MCF 10A (cell line): ENCODE measurements around the gene CHST11. TPM values are rescaled to one million over a fixed set of nuclear protein-coding genes. Genes with fewer than 3 reads are reported as not detected.

Experiments used
- BruUV-seq: library from RNA; stranded (reverse); fragments of 400-500 nt; replicated peaks from 2 replicates; lab custom pipeline; 2021; lab: Mats Ljungman, UMichigan
- CTCF ChIA-PET: fragments of 300-600 bp; sonication (Branson Sonifier 250); formaldehyde crosslinking; extraction: SDS; loops from one replicate; lab custom pipeline; 2021; ENCODE audit warnings: antibody characterized with exemption, inconsistent platforms; lab: Yijun Ruan, JAX
- POLR2A ChIA-PET: fragments of 300-600, 350-650 bp; sonication (Branson Sonifier 250); formaldehyde crosslinking; extraction: SDS; loops from one replicate; lab custom pipeline; 2020; ENCODE audit warnings: antibody characterized with exemption, inconsistent platforms; lab: Yijun Ruan, JAX
- DNase-seq: peaks from one replicate; pipeline ENCODE4 v3.0.0-alpha.2; 2018; ENCODE audit not compliant: unreplicated experiment
- H3K27ac Mint-ChIP-seq: one replicate; pipeline ENCODE4 v1.8.0; 2022; ENCODE audit warnings: mild to moderate bottlenecking, low read depth, mixed read lengths; ENCODE audit not compliant: unreplicated experiment
- H3K27me3 Mint-ChIP-seq: one replicate; pipeline ENCODE4 v1.8.0; 2022; ENCODE audit warnings: mixed read lengths; ENCODE audit not compliant: insufficient read depth, unreplicated experiment
- H3K36me3 Mint-ChIP-seq: one replicate; pipeline ENCODE4 v1.8.0; 2022; ENCODE audit warnings: mild to moderate bottlenecking, moderate library complexity, mixed read lengths; ENCODE audit not compliant: insufficient read depth, unreplicated experiment
- H3K4me1 Mint-ChIP-seq: one replicate; pipeline ENCODE4 v1.8.0; 2022; ENCODE audit warnings: mixed read lengths; ENCODE audit not compliant: insufficient read depth, unreplicated experiment
- H3K4me3 Mint-ChIP-seq: one replicate; pipeline ENCODE4 v1.8.0; 2022; ENCODE audit warnings: mild to moderate bottlenecking, moderate library complexity, mixed read lengths; ENCODE audit not compliant: unreplicated experiment
- H3K9me3 Mint-ChIP-seq: one replicate; pipeline ENCODE4 v1.8.0; 2022; ENCODE audit warnings: mixed read lengths; ENCODE audit not compliant: unreplicated experiment
- intact Hi-C: fragments of 100-400 bp; cut with micrococcal nuclease; formaldehyde crosslinking; loops from 2 replicates; pipeline ENCODE4 v1.14.1; 2022
- total RNA-seq: library from RNA; stranded (reverse); gene quantifications from 2 replicates; pipeline ENCODE4 v1.2.3, GENCODE V29; 2022
- TF ChIP-seq, protein P1 (sequence below): fragments of 200-600 bp; IDR thresholded peaks from one replicate; pipeline ENCODE4 v1.8.0; 2022; ENCODE audit warnings: antibody characterized with exemption, mild to moderate bottlenecking; ENCODE audit not compliant: unreplicated experiment

CHST11 gene
- total RNA-seq, 1 experiment from 2014 or later = 5.3 TPM

DNA sequence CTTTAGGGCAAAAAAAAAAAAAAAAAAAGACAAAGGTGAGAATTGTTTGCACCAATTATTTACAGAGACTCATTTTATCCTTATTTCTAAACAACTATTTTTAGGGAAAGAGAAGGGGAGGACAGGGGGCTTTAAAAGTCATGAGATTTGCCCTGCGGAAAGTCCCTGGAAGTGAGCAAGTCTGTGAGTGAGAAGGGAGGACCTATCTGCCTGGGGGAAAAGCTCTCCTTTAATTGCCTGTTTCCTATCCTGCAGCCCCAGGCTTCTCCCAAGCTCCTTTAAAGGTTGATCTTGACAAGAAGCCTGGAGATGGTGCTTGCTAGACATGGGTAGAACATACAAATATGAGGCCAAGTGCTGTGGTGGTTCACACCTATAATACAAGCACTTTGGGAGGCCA is 8.3 kb upstream of the CHST11 start:
- POLR2A ChIA-PET = no interaction called here
- H3K36me3 Mint-ChIP-seq = no peaks in the 10 kb centered on the region
- H3K9me3 Mint-ChIP-seq = no peaks in the 10 kb centered on the region
- intact Hi-C loops = no loop called here
- H3K4me3 Mint-ChIP-seq = no peak overlapping the region
- no peaks in the 10 kb centered on the region for H3K4me1 Mint-ChIP-seq
- no TSS peak for BruUV-seq
- H3K27me3 Mint-ChIP-seq = no peaks in the 10 kb centered on the region
- H3K27ac Mint-ChIP-seq = no peak overlapping the region
- TF ChIP-seq, protein P1, sequence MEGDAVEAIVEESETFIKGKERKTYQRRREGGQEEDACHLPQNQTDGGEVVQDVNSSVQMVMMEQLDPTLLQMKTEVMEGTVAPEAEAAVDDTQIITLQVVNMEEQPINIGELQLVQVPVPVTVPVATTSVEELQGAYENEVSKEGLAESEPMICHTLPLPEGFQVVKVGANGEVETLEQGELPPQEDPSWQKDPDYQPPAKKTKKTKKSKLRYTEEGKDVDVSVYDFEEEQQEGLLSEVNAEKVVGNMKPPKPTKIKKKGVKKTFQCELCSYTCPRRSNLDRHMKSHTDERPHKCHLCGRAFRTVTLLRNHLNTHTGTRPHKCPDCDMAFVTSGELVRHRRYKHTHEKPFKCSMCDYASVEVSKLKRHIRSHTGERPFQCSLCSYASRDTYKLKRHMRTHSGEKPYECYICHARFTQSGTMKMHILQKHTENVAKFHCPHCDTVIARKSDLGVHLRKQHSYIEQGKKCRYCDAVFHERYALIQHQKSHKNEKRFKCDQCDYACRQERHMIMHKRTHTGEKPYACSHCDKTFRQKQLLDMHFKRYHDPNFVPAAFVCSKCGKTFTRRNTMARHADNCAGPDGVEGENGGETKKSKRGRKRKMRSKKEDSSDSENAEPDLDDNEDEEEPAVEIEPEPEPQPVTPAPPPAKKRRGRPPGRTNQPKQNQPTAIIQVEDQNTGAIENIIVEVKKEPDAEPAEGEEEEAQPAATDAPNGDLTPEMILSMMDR = no peak
- CTCF ChIA-PET = interaction anchor here (0.6 to 1.4 kb wide), 2 partner anchors 9 to 67 kb away, joined by 4 to 5 read pairs; no protein-coding TSS in a partner anchor
- no peak for DNase-seq

DNA sequence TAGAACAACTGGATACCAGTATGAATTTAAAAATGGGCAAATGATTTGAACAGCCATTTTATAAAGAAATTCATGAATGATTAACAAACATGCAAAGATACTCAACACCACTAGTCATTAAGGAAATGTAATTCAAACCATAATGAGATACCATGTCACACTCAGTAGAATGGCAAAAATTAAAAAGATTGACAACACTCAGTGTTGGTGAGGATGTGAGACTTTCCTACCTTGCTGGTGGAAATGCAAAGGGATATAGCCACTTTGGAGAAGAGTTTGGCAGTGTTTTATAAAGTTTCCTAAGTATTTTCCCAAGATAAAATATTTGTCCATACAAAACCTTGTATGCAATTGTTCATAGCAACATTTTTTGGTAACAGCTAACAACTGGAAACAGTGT is 6.0 kb upstream of the CHST11 start:
- ChIA-PET CTCF (interaction anchor here (1.0 kb wide), 1 partner anchor 97 kb away, joined by 3 read pairs; no protein-coding TSS in a partner anchor), POLR2A (no interaction called here)
- no TSS peak for BruUV-seq
- H3K27ac Mint-ChIP-seq = no peak overlapping the region
- no peak for DNase-seq
- peaks cover 8% of the 10 kb centered on the region for H3K4me1 Mint-ChIP-seq
- intact Hi-C loops = no loop called here
- H3K27me3 Mint-ChIP-seq = no peaks in the 10 kb centered on the region
- no peaks in the 10 kb centered on the region for H3K9me3 Mint-ChIP-seq
- H3K36me3 Mint-ChIP-seq = no peaks in the 10 kb centered on the region
- no peak overlapping the region for H3K4me3 Mint-ChIP-seq
- TF ChIP-seq, protein P1 = no peak

DNA sequence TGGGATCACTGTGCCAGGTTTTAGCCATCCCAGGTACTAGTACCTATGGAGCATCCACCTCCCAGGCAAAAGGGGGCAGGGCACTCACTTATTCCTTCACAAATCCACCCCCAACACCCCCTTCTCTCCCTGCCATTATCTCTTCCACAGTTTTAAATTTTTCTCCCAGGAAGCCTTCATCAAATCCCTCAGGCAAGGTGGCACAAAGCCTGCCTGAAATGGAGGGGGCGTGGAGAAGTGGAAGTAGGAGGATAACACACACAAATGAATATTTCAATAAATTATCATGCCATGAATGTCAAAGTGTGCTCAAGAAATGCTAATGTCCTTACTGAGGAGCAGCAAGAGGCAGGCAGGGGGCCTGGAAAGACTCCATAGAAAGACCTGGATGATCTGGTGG is 4.7 kb upstream of the CHST11 start:
- H3K36me3 Mint-ChIP-seq = no peaks in the 10 kb centered on the region
- no peak for DNase-seq
- H3K27ac Mint-ChIP-seq = no peak overlapping the region
- ChIA-PET POLR2A (no interaction called here), CTCF (interaction anchor here (0.8 kb wide), 1 partner anchor 14 kb away, joined by 3 read pairs; no protein-coding TSS in a partner anchor)
- peaks cover 8% of the 10 kb centered on the region for H3K4me1 Mint-ChIP-seq
- BruUV-seq = no TSS peak
- H3K27me3 Mint-ChIP-seq = no peaks in the 10 kb centered on the region
- TF ChIP-seq, protein P1 = no peak
- H3K9me3 Mint-ChIP-seq = no peaks in the 10 kb centered on the region
- H3K4me3 Mint-ChIP-seq = no peak overlapping the region
- intact Hi-C loops = no loop called here

DNA sequence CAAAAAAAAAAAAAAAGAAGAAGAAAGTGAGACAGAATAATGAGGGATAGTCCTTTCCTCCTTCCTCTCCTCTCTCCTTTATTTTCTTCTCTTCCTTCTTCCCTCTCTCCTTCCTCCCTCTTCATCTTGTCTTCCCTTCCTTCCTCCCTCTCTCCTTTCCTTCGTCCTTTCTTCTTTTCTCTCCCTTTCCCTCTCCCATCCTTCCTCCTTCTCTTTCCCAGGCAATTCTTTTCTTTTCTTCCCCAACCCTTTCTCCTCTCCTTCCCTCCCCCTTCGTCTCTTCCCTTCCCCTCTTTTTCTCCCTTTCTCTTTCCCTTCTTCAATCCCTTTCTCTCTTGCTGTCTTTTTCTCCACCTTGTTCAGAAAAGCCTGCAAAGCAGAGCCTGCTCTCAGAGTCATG is 3.6 kb upstream of the CHST11 start:
- Mint-ChIP-seq H3K36me3 (no peaks in the 10 kb centered on the region), H3K4me1 (peaks cover 8% of the 10 kb centered on the region), H3K4me3 (no peak overlapping the region), H3K27ac (no peak overlapping the region), H3K9me3 (no peaks in the 10 kb centered on the region), H3K27me3 (no peaks in the 10 kb centered on the region)
- ChIA-PET POLR2A (no interaction called here), CTCF (no interaction called here)
- intact Hi-C loops = no loop called here
- TF ChIP-seq, protein P1 = no peak
- BruUV-seq = no TSS peak
- no peak for DNase-seq
